Activated T-helper 1 cell treated with Interleukin-2 at 50 U/mL for 16 hours (primary cell): Measurements from ENCODE around the gene TLR4.

Source experiments
- DNase-seq: peaks from one replicate; pipeline ENCODE4 v3.0.0-alpha.2; 2020; ENCODE audit warnings: low read depth

TLR4 gene

DNA sequence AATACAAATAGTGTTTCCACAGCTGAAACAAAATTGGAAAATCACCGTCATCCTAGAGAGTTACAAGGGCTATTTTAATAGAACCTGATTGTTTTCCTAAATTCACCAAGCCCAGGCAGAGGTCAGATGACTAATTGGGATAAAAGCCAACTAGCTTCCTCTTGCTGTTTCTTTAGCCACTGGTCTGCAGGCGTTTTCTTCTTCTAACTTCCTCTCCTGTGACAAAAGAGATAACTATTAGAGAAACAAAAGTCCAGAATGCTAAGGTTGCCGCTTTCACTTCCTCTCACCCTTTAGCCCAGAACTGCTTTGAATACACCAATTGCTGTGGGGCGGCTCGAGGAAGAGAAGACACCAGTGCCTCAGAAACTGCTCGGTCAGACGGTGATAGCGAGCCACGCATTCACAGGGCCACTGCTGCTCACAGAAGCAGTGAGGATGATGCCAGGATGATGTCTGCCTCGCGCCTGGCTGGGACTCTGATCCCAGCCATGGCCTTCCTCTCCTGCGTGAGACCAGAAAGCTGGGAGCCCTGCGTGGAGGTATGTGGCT is at the start of gene TLR4:
Gene TLR4 (plus strand): TSS at position 380 of the 552 bp plus-strand sequence. CDS start 70 bp downstream, at position 450.
- DNase-seq: no peak

DNA sequence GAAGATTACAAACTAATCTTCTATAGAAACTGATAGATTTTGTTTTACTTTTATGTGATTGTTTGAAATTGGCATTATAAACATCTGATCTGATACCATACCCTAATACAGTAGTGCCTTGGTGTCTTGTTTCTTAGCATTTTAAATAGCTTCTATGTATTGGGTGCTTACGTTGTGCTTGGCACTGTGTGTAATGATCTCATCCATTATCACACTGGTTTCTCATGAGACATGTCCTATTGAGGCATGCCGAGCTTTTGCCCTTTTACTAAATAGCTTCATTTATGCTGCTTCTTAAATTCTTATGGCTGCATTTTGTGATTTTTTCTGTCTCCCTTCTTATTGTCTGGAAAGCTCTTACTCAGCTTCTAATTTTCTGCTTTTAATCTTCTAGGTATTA is 48.2 kb upstream of the TLR4 start:
- DNase-seq: no peak

DNA sequence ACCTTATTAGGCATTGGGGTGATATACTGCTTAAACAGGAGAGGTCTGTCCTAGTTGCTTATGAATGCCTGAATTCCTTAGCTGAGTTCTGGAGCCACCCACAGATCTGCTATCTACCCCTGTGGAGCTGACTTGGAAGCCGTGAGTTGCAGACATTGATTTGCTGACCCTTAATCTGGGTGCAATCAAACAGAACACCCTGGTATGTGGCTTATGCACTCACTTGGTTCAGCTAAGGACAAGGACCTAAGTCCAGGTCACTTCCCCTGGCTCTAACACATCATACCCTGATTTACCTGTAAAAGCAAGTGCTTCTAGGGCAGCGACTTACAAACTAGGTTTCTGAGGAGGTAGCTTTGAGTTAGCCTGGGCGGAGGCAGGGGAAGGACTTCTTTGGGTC is 41.6 kb upstream of the TLR4 start:
- DNase-seq: no peak

DNA sequence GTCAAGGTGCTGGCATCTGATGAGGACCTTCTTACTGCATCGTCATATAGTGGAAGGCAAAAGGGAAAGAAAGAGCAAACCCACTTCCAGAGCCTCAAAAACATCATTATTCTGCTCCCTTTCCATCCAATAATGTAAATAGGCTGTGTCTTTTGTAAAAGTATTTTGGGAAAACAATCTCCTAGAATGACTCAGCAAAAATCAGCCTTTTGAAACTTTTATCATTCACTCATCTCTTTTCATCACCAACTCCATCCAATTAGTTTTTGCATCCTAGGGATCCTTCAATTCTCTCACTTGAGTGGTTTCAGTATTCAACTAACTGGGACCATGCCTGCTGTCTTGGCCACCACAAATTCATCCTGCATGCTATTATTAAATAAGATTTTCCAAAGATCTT is 39.8 kb upstream of the TLR4 start:
- no peak for DNase-seq

DNA sequence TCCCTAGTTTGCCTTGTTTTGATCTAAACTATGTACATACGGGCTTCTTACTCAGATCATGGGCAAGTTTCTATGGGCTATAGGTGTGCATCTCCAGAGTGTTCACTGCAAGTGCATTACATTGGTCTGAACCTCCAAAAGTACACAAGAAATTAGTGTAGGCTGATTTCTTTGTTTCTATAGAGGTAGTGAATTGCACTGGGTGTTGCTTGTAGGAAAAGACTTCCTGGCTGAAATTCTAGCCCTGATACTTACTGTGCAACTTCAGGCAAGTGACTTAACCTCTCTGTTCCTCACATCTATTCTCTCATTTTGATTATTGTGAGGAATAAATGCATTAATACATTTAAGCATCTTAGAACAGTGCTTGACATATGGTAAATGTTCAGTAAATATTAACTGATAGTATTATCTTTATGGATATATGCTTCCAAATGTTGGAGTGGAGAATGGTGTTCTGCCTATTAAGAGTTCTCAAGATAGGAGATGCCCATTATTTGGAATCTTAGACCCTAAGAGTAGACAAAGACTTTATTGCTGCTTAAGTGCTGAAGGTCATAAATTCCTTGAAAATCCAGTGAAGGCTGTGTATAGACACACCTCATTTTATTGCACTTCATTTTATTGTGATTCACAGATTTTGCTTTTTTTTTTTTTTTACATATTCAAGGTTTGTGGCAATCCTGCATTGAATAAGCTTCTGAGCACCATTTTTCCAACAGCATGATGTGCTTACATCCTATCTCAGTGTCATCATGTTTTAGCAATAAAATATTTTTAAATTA is 38.4 kb upstream of the TLR4 start:
- DNase-seq: no peak

DNA sequence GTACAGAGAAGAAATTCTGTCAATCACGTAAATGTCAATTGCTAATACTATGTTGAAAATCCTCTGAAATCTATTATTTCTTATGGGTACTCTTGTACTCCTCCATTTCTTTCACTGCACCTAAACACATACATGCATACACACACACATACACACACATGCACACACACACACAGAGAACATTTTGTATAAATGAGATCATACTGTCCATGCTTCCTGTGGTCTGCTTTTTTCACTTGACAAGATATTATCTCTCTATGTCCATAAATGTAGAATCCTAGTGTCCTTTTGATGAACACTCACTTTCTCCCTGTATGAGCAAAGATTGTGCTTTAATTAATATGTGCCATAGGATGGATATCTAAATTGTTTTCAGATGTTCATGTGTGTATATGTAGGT is 32.7 kb upstream of the TLR4 start:
- no peak for DNase-seq

DNA sequence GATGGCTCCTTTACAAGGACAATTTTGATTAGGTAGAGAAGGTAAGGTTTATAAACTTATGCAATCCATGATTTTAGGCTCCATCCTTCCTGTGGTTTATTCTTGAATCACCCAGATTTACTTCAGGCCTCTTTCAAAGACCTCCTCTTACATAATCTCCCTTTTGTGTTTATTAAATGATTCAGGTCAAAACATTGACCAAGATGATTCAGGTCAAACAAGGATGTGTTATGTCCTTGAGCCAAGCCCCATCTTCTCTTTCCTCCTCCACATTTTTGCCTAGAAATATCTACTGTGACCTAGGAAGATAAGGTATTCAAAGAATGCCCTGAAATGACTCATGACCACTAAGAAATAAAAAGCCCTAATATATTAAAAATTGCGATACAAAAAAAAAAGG is 31.8 kb upstream of the TLR4 start:
- no peak for DNase-seq

DNA sequence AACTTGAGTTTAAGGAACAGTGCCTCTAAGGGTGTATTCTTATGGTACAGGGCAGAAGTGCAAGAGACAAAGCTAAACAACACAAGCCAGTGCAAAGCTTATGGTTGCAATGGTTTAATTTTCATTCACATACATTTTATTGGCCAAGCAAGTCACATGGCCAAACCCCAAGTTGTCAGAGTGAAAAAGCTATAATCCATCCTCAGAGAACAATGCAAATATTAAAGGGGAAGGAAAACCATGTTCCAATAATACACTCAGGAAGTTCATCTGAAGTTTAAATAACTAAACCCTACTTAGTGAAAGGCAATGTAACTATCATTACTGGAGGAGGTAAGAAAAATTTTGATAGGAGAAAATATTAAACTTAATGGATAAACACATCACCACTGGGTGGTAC is 26.6 kb upstream of the TLR4 start:
- DNase-seq: no peak

DNA sequence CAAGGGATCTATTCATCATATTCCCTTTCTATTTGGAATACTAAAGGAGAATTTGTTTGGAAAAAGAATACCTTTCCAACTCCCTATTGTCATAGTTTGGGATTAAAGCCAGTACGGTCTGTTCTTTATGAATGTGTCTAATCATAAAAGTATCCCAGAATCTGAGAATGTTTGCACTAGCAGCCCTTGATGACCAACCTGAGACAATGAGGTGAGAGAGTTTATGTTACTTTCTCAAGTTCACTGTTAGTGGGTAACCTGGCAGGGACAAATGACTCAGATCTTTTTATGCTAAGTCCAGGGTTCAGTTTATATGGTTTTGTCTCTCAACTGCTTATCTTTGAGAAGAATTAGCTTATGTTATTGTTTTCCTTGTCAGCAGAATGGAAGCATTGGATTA is 25.3 kb upstream of the TLR4 start:
- DNase-seq: no peak

DNA sequence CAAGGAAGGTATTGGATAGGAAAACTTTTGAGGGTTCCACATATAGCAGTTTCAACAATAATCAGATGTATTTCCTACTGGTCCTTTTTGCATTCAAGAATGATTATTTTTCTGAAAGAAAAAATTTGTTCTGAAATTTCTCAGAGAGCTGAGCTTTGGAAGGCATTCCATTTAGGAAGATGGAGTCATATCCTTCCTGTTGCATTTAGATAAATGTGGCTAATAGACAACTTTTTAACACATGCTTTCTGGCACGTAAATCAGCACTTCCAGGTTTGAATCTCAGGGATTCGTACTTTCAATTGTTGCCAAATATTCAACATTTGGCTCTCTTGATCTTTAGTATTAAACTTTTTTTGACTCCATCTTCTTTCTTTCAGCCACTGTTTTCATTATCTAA is 24.8 kb upstream of the TLR4 start:
- DNase-seq: no peak

DNA sequence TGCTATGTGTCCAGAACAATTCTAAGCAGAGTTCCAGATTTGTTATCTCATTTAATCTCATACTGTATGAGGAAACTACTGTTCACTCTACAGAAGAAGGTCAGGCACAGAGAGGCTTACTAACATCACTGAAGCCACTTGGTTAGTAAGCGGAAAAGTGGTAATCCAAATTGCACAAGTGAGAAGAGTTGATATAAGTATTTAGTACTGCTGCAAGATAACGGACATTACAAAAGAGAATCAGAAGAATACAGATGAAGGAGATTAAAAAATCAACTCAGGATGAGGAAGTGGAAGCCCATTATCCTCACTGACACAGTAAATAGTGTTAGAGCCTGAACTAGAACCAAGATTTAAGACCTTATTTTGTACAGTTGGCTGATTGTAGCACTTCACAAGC is 22.3 kb upstream of the TLR4 start:
- no peak for DNase-seq

DNA sequence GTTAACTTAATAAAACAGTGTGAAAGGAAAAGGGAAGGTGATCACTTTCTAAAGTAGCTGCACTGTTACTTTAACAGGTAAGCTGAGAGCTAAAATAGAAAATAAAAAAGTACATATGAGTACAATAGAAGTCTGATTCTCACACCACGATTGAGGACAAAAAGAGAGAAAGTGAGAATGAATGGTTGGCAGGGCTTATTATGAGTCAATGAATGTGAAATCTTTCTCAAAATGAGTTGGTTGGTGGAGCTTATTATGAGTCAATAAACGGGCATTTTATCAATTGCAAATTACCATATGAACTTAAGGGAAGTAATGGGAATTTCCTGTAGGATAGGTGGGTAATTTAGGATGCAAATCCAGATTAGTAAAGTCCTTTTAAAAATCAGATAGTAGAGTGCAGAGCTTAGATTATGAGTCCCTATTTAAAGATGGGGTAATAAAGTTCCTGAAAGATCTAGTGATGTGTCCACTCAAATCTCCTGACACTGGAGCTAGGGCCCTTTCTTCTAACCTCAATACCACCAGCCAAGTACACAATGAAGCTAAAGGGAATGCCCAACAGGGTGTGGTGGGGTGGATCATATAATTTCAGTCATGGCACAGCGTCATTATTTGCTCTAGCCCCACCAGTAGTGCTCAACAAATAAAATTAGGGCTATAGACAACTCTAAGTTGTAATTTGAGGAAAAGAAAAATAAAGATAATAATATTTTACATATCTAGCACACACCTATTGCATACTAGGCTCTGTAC is 21.1 kb upstream of the TLR4 start:
- DNase-seq: no peak

DNA sequence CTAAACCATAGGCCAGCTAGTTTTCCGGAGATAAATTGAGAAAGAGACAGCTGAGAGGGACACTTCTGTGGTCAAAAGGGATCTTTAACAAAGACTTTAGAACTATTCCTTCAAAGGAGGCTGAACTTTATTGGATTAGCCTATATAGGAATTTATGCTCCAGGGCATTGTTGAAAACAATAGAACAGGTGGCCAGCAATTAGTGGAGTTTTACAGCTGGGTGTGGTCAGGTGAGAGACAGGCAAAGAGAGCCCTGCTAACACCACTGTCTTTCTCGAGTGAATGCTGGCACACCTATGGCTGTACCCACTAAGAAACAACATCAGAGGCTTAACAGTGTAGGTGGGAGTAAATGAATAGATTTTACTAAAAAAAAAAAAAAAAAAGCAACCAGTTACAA is 16.7 kb upstream of the TLR4 start:
- DNase-seq: no peak

DNA sequence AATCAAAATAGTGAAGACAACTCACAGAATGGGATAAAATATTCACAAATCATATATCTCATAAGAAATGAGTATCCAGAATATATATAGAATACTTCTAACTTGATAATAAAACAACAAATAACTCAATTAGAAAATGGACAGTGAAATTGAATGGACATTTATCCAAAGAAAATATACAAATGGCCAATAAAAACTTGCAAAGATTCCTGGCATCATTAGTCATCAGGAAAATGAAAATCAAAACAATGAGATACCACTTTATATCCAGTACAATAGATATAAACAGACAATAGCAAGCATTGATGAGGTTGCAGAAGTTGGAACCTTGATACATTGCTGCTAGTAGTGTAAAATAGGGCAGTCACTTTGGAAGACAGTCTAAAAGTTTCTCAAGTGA is 12.8 kb upstream of the TLR4 start:
- DNase-seq: no peak

DNA sequence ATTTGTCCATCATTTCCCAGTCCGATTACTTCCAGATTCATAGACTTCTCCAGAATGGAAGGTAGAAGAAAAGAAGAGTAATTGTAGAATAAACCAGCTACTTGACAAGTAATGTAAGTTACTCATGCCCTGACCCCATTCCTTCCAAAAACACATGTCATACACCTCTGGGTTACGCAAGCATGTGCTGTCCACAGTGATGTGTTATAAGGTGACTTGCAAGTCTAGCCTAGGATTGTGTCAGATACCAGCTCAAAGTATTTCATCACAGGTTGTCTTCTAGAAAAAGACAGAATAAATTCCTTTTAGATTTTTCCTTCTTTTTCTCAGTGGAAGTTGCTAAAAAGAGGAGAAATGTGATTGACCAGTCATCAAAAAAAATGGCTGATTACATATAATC is 8.0 kb upstream of the TLR4 start:
- DNase-seq: no peak

DNA sequence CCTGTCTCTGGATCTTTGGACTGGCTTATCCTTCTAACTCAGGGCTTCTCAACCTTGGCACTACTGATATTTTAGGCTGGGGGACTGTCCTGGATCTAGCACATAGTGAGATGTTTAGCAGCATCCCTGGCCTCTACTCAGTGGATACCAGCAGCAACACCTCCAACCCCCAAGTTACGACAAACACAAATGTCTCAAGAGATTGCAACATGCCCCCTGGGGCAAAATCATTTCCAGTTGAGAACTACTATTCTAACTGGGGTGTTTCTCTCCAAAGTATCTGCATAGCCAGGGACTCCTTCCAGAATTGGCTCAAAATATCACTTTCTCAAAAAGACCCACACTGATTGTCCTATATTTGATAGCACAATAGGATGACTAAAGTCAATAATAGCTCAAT is 7.2 kb upstream of the TLR4 start:
- no peak for DNase-seq

DNA sequence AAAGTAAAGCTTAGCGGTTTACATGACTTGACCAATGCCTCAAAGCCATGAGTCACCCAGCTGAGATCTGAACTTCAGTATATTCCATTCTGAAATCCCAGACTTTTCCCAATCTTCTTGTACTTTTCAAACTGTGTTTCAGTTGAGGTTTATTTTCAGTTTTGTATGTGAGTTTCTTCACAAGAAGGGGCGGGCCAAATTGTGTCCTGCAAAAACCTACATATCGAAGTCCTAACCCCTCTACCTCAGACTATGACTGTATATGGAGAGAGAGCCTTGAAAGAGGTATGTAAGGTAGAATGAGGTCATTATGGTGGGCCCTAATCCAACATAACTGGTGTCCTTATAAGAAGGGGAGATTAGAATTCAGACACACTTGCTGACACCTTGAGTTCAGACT is 666 bp upstream of the TLR4 start:
- no peak for DNase-seq

DNA sequence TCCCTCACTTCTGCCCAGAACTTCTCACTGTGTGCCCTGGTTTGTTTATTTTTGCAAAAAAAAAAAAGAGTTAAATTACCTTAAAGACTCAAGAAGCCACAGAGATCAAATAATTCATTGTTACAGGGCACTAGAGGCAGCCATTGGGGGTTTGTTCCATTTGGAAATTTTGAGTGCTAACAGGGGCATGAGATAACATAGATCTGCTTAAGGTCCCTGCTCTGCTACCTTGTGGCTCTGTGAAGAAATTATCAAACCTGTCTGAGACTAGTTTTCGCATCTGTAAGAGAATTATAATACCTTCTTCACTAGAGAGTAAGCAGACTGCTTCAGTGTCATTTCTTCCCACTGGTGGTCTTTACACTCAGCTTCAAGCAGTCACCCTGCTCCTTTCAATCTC is 394 bp downstream of the TLR4 start:
- no peak for DNase-seq

DNA sequence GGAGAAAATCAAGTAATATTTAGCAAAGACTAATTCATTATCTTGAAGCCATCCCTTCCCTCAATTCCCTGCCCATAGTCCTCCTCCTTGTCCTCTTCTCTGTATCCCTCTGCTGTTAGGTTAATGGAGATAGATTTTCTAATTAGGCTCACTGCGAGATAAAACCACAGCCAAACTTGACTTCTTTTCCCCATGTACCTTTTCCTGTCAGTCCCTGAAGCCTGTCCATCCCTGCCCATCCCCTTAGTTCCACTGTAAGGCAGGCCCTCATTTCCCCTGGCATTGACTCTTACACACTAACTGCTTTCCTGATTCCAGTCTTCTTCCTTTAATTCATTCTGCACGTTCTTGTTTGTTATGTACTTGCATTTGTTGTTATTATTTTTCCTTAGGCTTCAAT is 1.2 kb downstream of the TLR4 start:
- no peak for DNase-seq

DNA sequence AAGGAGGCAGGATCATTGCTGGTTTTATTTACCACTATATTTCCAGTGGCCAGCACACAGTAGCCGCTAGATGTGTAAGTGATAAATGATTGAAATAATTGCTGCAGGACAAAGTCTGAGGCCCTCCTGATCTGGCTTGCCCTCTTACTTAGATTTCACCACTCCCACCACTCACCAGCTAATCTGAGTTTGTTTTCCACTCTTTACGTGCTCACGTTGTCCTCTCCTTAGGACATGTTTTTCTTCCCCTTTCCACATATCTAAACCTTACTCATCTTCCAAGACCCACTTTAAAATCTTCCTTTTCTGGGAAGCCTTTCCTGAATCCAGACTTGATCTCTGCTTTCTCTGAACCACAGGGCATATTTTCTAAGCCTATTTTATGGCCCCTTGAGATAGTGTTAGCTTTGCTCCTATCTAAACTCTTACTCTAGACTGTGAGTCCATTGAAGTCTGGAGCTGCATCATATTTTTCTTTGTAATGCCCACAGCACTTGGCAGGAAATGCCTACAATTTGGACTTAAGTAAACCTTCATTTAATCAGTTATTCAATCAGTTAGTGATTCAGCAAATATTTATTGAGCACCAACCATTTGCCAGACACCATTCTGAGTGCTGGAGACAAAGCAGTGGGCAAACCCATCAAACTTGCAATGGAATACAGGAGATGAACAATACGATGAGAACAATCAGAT is 2.4 kb downstream of the TLR4 start:
- DNase-seq: no peak

DNA sequence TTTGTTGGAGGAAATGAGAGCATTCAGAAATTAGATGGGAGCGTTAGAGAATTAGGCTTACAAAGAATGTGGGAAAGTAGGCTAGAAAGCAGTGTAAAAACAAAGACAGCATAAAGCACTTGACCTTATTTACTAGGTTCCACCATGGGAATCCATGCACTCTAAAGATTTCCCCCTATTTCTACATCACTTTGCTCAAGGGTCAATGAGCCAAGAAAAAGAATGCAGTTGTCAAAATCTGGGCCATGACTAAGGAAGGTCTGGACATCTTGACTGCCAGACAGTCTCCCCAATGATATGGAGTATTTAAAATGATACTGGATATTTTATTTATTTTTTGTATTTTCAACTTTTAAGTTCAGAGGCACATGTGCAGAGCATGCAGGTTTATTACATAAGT is 3.4 kb downstream of the TLR4 start:
- DNase-seq: no peak

DNA sequence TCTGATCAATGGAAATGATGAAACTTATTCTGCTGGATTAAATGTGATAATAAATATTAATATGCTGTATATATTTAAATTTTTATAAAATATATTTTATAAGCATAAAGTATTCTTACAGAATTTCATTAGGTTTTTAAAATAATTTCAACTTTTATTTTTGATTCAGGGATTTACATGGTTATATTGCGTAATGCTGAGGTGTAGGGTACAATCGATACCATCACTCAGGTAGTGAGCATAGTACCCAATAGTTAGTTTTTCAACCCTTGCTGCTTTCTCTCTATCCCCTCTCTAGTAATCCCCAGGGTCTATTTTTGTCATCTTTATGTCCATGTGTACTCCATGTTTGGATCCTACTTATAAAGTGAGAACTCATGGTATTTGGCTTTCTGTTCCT is 5.7 kb downstream of the TLR4 start:
- DNase-seq: no peak

DNA sequence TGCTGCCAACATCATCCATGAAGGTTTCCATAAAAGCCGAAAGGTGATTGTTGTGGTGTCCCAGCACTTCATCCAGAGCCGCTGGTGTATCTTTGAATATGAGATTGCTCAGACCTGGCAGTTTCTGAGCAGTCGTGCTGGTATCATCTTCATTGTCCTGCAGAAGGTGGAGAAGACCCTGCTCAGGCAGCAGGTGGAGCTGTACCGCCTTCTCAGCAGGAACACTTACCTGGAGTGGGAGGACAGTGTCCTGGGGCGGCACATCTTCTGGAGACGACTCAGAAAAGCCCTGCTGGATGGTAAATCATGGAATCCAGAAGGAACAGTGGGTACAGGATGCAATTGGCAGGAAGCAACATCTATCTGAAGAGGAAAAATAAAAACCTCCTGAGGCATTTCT is 10.1 kb downstream of the TLR4 start:
- DNase-seq: no peak
